Neuron (in vitro differentiated cells): Measurements from ENCODE around the gene PREP.
"Not testable (repeated sequence)": the region's sequence is repeated elsewhere in the genome, so short reads cannot be mapped to it uniquely, and the experiment has no call there.

Experiments
- H2AFZ ChIP-seq: one replicate; pipeline ENCODE4 v1.6.1; 2013; ENCODE audit warnings: low read depth, mild to moderate bottlenecking, inconsistent platforms, low read length, moderate library complexity
- H3K27me3 ChIP-seq: one replicate; pipeline ENCODE4 v1.6.1; 2013; ENCODE audit warnings: low read length; ENCODE audit not compliant: insufficient read depth
- H3K36me3 ChIP-seq: one replicate; pipeline ENCODE4 v1.6.1; 2013; ENCODE audit warnings: low read length; ENCODE audit not compliant: insufficient read depth
- H3K4me1 ChIP-seq: one replicate; pipeline ENCODE4 v1.6.1; 2013; ENCODE audit warnings: low read length; ENCODE audit not compliant: insufficient read depth
- H3K4me3 ChIP-seq: 2 replicates; pipeline ENCODE4 v1.5.1; 2013; ENCODE audit warnings: mild to moderate bottlenecking, low read length, moderate library complexity
- H3K9me3 ChIP-seq: one replicate; pipeline ENCODE4 v1.6.1; 2013; ENCODE audit warnings: low read length

The PREP gene

GRCh38 chr6:105424175-105424783 lies 21.4 kb upstream of the PREP start:
- peaks cover 14% of the 10 kb centered on the region for H3K4me1 ChIP-seq
- H3K9me3 ChIP-seq: no peaks in the 10 kb centered on the region
- no peaks in the 10 kb centered on the region for H3K36me3 ChIP-seq
- H2AFZ ChIP-seq: no peak overlapping the region
- no peak overlapping the region for H3K4me3 ChIP-seq
- no peaks in the 10 kb centered on the region for H3K27me3 ChIP-seq

- not testable (repeated sequence) for H3K9me3 ChIP-seq, H3K4me1 ChIP-seq, H3K27me3 ChIP-seq, H3K4me3 ChIP-seq, H3K36me3 ChIP-seq, H2AFZ ChIP-seq
These were observed 14.1 kb upstream of the PREP start for GRCh38 chr6:105416971-105417370.

GRCh38 chr6:105409734-105410133 lies 6.9 kb upstream of the PREP start:
- no peaks in the 10 kb centered on the region for H3K27me3 ChIP-seq
- peaks cover 7% of the 10 kb centered on the region for H3K9me3 ChIP-seq
- no peak overlapping the region for H2AFZ ChIP-seq
- no peak overlapping the region for H3K4me3 ChIP-seq
- no peaks in the 10 kb centered on the region for H3K4me1 ChIP-seq
- no peaks in the 10 kb centered on the region for H3K36me3 ChIP-seq

- peak overlapping the region; percentile 83 for H3K4me3 ChIP-seq
- peaks cover 23% of the 10 kb centered on the region for H3K4me1 ChIP-seq
- peaks cover 6% of the 10 kb centered on the region for H3K27me3 ChIP-seq
- no peaks in the 10 kb centered on the region for H3K9me3 ChIP-seq
- H2AFZ ChIP-seq: peak overlapping the region; percentile 98
- H3K36me3 ChIP-seq: no peaks in the 10 kb centered on the region
These were observed 568 bp downstream of the PREP start for GRCh38 chr6:105402090-105402938.

- peaks cover 6% of the 10 kb centered on the region for H3K27me3 ChIP-seq
- H3K9me3 ChIP-seq: no peaks in the 10 kb centered on the region
- H3K4me1 ChIP-seq: peaks cover 23% of the 10 kb centered on the region
- peaks cover under 1% of the 10 kb centered on the region for H3K36me3 ChIP-seq
- peak overlapping the region; percentile 83 for H3K4me3 ChIP-seq
- H2AFZ ChIP-seq: no peak overlapping the region
These were observed 1.4 kb downstream of the PREP start for GRCh38 chr6:105401247-105402089.

- Histone ChIP-seq H3K9me3 (no peaks in the 10 kb centered on the region), H3K27me3 (peaks cover 6% of the 10 kb centered on the region), H2AFZ (no peak overlapping the region), H3K4me1 (peaks cover 23% of the 10 kb centered on the region), H3K36me3 (peaks cover 10% of the 10 kb centered on the region), H3K4me3 (no peak overlapping the region)
These were observed 2.4 kb downstream of the PREP start for GRCh38 chr6:105400501-105400900.

- Histone ChIP-seq H3K9me3 (no peaks in the 10 kb centered on the region), H3K4me1 (peaks cover 22% of the 10 kb centered on the region), H2AFZ (no peak overlapping the region), H3K4me3 (no peak overlapping the region), H3K36me3 (peaks cover 12% of the 10 kb centered on the region), H3K27me3 (peaks cover 6% of the 10 kb centered on the region)
These were observed 4.0 kb downstream of the PREP start for GRCh38 chr6:105398859-105399258.

- H3K36me3 ChIP-seq: peaks cover 12% of the 10 kb centered on the region
- no peak overlapping the region for H3K4me3 ChIP-seq
- no peak overlapping the region for H2AFZ ChIP-seq
- H3K27me3 ChIP-seq: peaks cover 6% of the 10 kb centered on the region
- H3K9me3 ChIP-seq: no peaks in the 10 kb centered on the region
- H3K4me1 ChIP-seq: peaks cover 19% of the 10 kb centered on the region
These were observed 4.9 kb downstream of the PREP start for GRCh38 chr6:105397987-105398386.

GRCh38 chr6:105391705-105392104 lies 11.2 kb downstream of the PREP start:
- Histone ChIP-seq H3K4me1 (no peaks in the 10 kb centered on the region), H2AFZ (no peak overlapping the region), H3K9me3 (no peaks in the 10 kb centered on the region), H3K36me3 (peaks cover 18% of the 10 kb centered on the region), H3K27me3 (no peaks in the 10 kb centered on the region), H3K4me3 (no peak overlapping the region)

- no peak overlapping the region for H2AFZ ChIP-seq
- no peaks in the 10 kb centered on the region for H3K9me3 ChIP-seq
- no peaks in the 10 kb centered on the region for H3K4me1 ChIP-seq
- no peaks in the 10 kb centered on the region for H3K27me3 ChIP-seq
- peaks cover 6% of the 10 kb centered on the region for H3K36me3 ChIP-seq
- no peak overlapping the region for H3K4me3 ChIP-seq
These were observed 13.3 kb downstream of the PREP start for GRCh38 chr6:105389543-105389942.

- no peak overlapping the region for H3K4me3 ChIP-seq
- H3K36me3 ChIP-seq: peaks cover 11% of the 10 kb centered on the region
- H2AFZ ChIP-seq: no peak overlapping the region
- no peaks in the 10 kb centered on the region for H3K4me1 ChIP-seq
- no peaks in the 10 kb centered on the region for H3K27me3 ChIP-seq
- H3K9me3 ChIP-seq: peaks cover 3% of the 10 kb centered on the region
These were observed 14.5 kb downstream of the PREP start for GRCh38 chr6:105388392-105388791.

- H3K4me1 ChIP-seq: no peaks in the 10 kb centered on the region
- no peak overlapping the region for H2AFZ ChIP-seq
- H3K27me3 ChIP-seq: no peaks in the 10 kb centered on the region
- peaks cover 7% of the 10 kb centered on the region for H3K36me3 ChIP-seq
- H3K4me3 ChIP-seq: no peak overlapping the region
- peaks cover 3% of the 10 kb centered on the region for H3K9me3 ChIP-seq
These were observed 18.9 kb downstream of the PREP start for GRCh38 chr6:105384004-105384403.

- no peak overlapping the region for H2AFZ ChIP-seq
- peaks cover 3% of the 10 kb centered on the region for H3K9me3 ChIP-seq
- peaks cover 7% of the 10 kb centered on the region for H3K36me3 ChIP-seq
- no peaks in the 10 kb centered on the region for H3K27me3 ChIP-seq
- no peak overlapping the region for H3K4me3 ChIP-seq
- H3K4me1 ChIP-seq: no peaks in the 10 kb centered on the region
These were observed 19.9 kb downstream of the PREP start for GRCh38 chr6:105382958-105383357.
